Psoas muscle (tissue), 8 donors: ENCODE results near the gene IFI30. TPM values are rescaled to one million over a fixed set of nuclear protein-coding genes. Genes with fewer than 3 reads are reported as not detected.

Experiments
- ATAC-seq, 4 donors: fragments of 200-7000 bp; cut with Tn5 transposase; one replicate each; pipeline ENCODE4 v1.9.1; 2020; ENCODE audit warnings: moderate library complexity in 3 of 4, mild to moderate bottlenecking in 2 of 4
- DNase-seq, 2 donors: peaks; one replicate each; pipeline ENCODE4 v3.0.0-alpha.2; 2020
- H3K27ac ChIP-seq: fragments of 200-600 bp; one replicate; pipeline ENCODE4 v1.8.0; 2022
- H3K27me3 ChIP-seq, 3 donors: fragments of 200-600 bp in 1 of 3; one replicate each; pipeline versions ENCODE4 v1.6.1 to v1.8.0; 2013 to 2022; ENCODE audit warnings: low read length in 2 of 3, mild to moderate bottlenecking in 2 of 3, moderate library complexity in 1 of 3; ENCODE audit not compliant: insufficient read depth in 3 of 3
- H3K36me3 ChIP-seq, 2 donors: fragments of 200-600 bp in 1 of 2; one replicate each; pipeline versions ENCODE4 v1.6.1 to v1.8.0; 2013 to 2022; ENCODE audit warnings: low read depth in 1 of 2, mild to moderate bottlenecking in 1 of 2, moderate library complexity in 1 of 2; ENCODE audit not compliant: insufficient read depth in 1 of 2
- H3K4me1 ChIP-seq: fragments of 200-600 bp; one replicate; pipeline ENCODE4 v1.8.0; 2022
- H3K4me3 ChIP-seq: fragments of 200-600 bp; one replicate; pipeline ENCODE4 v1.8.0; 2022; ENCODE audit warnings: mild to moderate bottlenecking
- H3K9me3 ChIP-seq: fragments of 200-600 bp; one replicate; pipeline ENCODE4 v1.8.0; 2022
- CTCF ChIP-seq: fragments of 200-600 bp; IDR thresholded peaks from one replicate; pipeline ENCODE4 v1.8.0; 2022; ENCODE audit warnings: antibody characterized with exemption
- WGBS, 3 donors: extraction: QIAGEN DNeasy Blood & Tissue Kit; methylation state at CpG; one replicate each; pipeline versions ENCODE4 v1.1.6 to v1.1.7; 2013; 5-methylcytosine and 5-hydroxymethylcytosine counted together
- intact Hi-C, 2 donors: fragments of 100-400 bp; cut with DNase I; formaldehyde crosslinking; loops; one replicate each; pipeline versions ENCODE4 v1.11.0 to v1.14.2; 2022
- polyA plus RNA-seq, 3 donors: library from polyadenylated mRNA; stranded (reverse); fragments of 200-250 nt; gene quantifications; one replicate each; pipeline ENCODE4 v1.2.3, GENCODE V29; 2013
- total RNA-seq, 4 donors: library from RNA; stranded (reverse); fragmentation: NEBNext Ultra II Directional in 2 of 4; extraction: Animal tissue kit (Norgen Biotek cat#: 25700) in 2 of 4; gene quantifications; one replicate each; pipeline versions ENCODE4 v1.2.1 to v1.2.4, GENCODE V29; 2021 to 2023
- donor health status: healthy with polysubstance abuse.
- donor health status: DM: no; HTN: no; CAD: no; lungs with moderate emphysema.
- donor health status: Bipolar disorder and iron deficiency.
- donor health status: healthy.
- donor health status: DM: yes; HTN: yes; CAD: no.
- donor health status: DM: no; HTN: no; CAD: no.
- donor health status: DM: no; HTN: no; CAD: no.
- donor health status: DM: yes; HTN: yes; CAD: no.

Gene IFI30
- total and polyA plus RNA-seq, 7 donors: 1.4 to 21.5 (median 10.1) TPM

GRCh38 chr19:18137242-18137641 is 36.4 kb upstream of the IFI30 start:
- no peak overlapping the region for H3K4me3 ChIP-seq
- H3K27me3 ChIP-seq: no peaks in the 10 kb centered on the region
- no peaks in the 10 kb centered on the region for H3K4me1 ChIP-seq
- H3K36me3 ChIP-seq: peaks cover 0 to 26% of the 10 kb centered on the region in 2 donors
- H3K27ac ChIP-seq: no peak overlapping the region
- no peaks in the 10 kb centered on the region for H3K9me3 ChIP-seq
- intact Hi-C loops: no loop called here
- DNase-seq (no peak), ATAC-seq (no peak)
- no peak for TF ChIP-seq CTCF
- WGBS, 3 donors: 69 to 83% (median 74%) methylated on average over 11 of the region's 11 CpGs

GRCh38 chr19:18137657-18138339 is 35.8 kb upstream of the IFI30 start:
- Histone ChIP-seq H3K4me1 (no peaks in the 10 kb centered on the region), H3K27ac (no peak overlapping the region), H3K27me3 (no peaks in the 10 kb centered on the region), H3K4me3 (no peak overlapping the region), H3K36me3 (peaks cover 0 to 22% of the 10 kb centered on the region in 2 donors), H3K9me3 (no peaks in the 10 kb centered on the region)
- no peak for DNase-seq
- intact Hi-C loops: no loop called here
- WGBS, 3 donors: 94 to 99% (median 95%) methylated on average over 9 of the region's 9 CpGs
- no peak for ATAC-seq
- no peak for TF ChIP-seq CTCF

- Histone ChIP-seq H3K36me3 (peaks cover 0 to 32% of the 10 kb centered on the region in 2 donors), H3K9me3 (no peaks in the 10 kb centered on the region), H3K27ac (no peak overlapping the region), H3K4me1 (no peaks in the 10 kb centered on the region), H3K4me3 (no peak overlapping the region), H3K27me3 (no peaks in the 10 kb centered on the region)
- WGBS, 3 donors: 97 to 100% (median 100%) methylated on average over 1 of the region's 1 CpG
- intact Hi-C loops: no loop called here
- ATAC-seq (no peak), DNase-seq (no peak)
- no peak for TF ChIP-seq CTCF
These were observed 33.1 kb upstream of the IFI30 start for GRCh38 chr19:18140473-18140872.

GRCh38 chr19:18141031-18141430 is 32.6 kb upstream of the IFI30 start:
- no peaks in the 10 kb centered on the region for H3K9me3 ChIP-seq
- 84 to 96% (median 93%) methylated on average over 5 to 6 of the region's 6 CpGs for WGBS, 3 donors
- H3K4me1 ChIP-seq: no peaks in the 10 kb centered on the region
- intact Hi-C loops: no loop called here
- no peaks in the 10 kb centered on the region for H3K27me3 ChIP-seq
- no peak overlapping the region for H3K27ac ChIP-seq
- no peak for TF ChIP-seq CTCF
- H3K4me3 ChIP-seq: no peak overlapping the region
- ATAC-seq (no peak), DNase-seq (no peak)
- peaks cover 0 to 33% of the 10 kb centered on the region in 2 donors for H3K36me3 ChIP-seq

DNA sequence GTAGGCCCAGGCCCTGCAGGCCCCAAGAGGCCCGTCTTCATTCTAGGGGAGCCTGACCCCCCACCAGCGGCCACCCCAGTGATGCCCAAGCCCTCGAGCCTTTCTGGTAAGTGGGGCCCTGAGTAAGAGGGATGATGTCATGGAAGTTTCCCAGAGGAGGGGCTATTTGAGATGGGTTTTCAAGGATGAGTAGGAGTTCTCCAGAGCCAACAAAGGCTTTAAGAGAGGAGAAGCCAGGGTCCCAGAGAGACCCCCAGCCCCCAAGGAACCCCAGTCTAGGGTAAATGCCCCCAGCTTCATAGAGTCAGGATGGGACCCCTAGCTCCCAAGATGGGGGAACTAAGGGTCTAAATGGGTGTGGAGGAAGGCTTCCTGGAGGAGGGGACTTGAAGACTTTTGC is 29.7 kb upstream of the IFI30 start:
- intact Hi-C loops: no loop called here
- H3K4me3 ChIP-seq: no peak overlapping the region
- TF ChIP-seq CTCF: no peak
- H3K4me1 ChIP-seq: no peaks in the 10 kb centered on the region
- ATAC-seq (no peak), DNase-seq (no peak)
- peaks cover 0 to 34% of the 10 kb centered on the region in 2 donors for H3K36me3 ChIP-seq
- no peaks in the 10 kb centered on the region for H3K9me3 ChIP-seq
- WGBS, 3 donors: 92 to 95% (median 94%) methylated on average over 3 of the region's 3 CpGs
- H3K27ac ChIP-seq: no peak overlapping the region
- H3K27me3 ChIP-seq: no peaks in the 10 kb centered on the region
